CD4-positive, alpha-beta memory T cell (primary cell): ENCODE measurements around the gene CTPS2. TPM values are rescaled to one million over a fixed set of nuclear protein-coding genes. Genes with fewer than 3 reads are reported as not detected.

Source experiments
- CTCF ChIA-PET: fragments of 350-600 bp; sonication (Branson Sonifier 250); formaldehyde crosslinking; loops from one replicate; lab custom pipeline; 2021; ENCODE audit warnings: inconsistent platforms; ENCODE audit not compliant: partially characterized antibody; lab: Charles Lee
- POLR2A ChIA-PET: fragments of 350-600 bp; sonication (Branson Sonifier 250); formaldehyde crosslinking; loops from one replicate; lab custom pipeline; 2021; ENCODE audit not compliant: partially characterized antibody; lab: Charles Lee
- DNase-seq, 5 donors: peaks; one replicate each; pipeline versions ENCODE4 v3.0.0 to v3.0.0-alpha.2; 2020 to 2022; ENCODE audit warnings: mixed read lengths in 1 of 5
- H3K27ac ChIP-seq: one replicate; pipeline ENCODE4 v1.7.0; 2013; ENCODE audit warnings: low read depth, low read length
- H3K27me3 ChIP-seq: 2 replicates; pipeline ENCODE4 v1.7.0; 2013; ENCODE audit warnings: mild to moderate bottlenecking, low read length, moderate library complexity; ENCODE audit not compliant: insufficient read depth
- H3K36me3 ChIP-seq: 2 replicates; pipeline ENCODE4 v1.7.0; 2013; ENCODE audit warnings: mild to moderate bottlenecking, low read length, moderate library complexity; ENCODE audit not compliant: insufficient read depth
- H3K4me1 ChIP-seq: 2 replicates; pipeline ENCODE4 v1.7.0; 2013; ENCODE audit warnings: mild to moderate bottlenecking, low read length, moderate library complexity; ENCODE audit not compliant: insufficient read depth
- H3K4me3 ChIP-seq, 2 donors: one replicate each; pipeline ENCODE4 v1.7.0; 2013; ENCODE audit warnings: low read length in 2 of 2, mild to moderate bottlenecking in 1 of 2
- H3K9me3 ChIP-seq, 2 donors: one replicate each; pipeline ENCODE4 v1.7.0; 2013; ENCODE audit warnings: low read length in 2 of 2, control low read depth in 1 of 2; ENCODE audit not compliant: control insufficient read depth in 1 of 2
- H3K27ac Mint-ChIP-seq, 7 donors: one replicate each; pipeline ENCODE4 v1.8.0; 2020 to 2021; ENCODE audit warnings: mixed read lengths in 7 of 7, mild to moderate bottlenecking in 6 of 7, inconsistent platforms in 3 of 7, moderate library complexity in 3 of 7
- H3K27me3 Mint-ChIP-seq, 2 donors: one replicate each; pipeline ENCODE4 v1.8.0; 2020 to 2021; ENCODE audit warnings: mixed read lengths in 2 of 2
- H3K36me3 Mint-ChIP-seq, 2 donors: one replicate each; pipeline ENCODE4 v1.8.0; 2020 to 2021; ENCODE audit warnings: mixed read lengths in 2 of 2, inconsistent platforms in 1 of 2, mild to moderate bottlenecking in 1 of 2
- H3K4me1 Mint-ChIP-seq, 4 donors: one replicate each; pipeline ENCODE4 v1.8.0; 2020 to 2021; ENCODE audit warnings: mixed read lengths in 4 of 4, mild to moderate bottlenecking in 1 of 4
- H3K4me3 Mint-ChIP-seq, 8 donors: one replicate each; pipeline ENCODE4 v1.8.0; 2020 to 2021; ENCODE audit warnings: mixed read lengths in 8 of 8, mild to moderate bottlenecking in 7 of 8, moderate library complexity in 6 of 8, inconsistent platforms in 3 of 8
- H3K9me3 Mint-ChIP-seq, 8 donors: one replicate each; pipeline ENCODE4 v1.8.0; 2020 to 2021; ENCODE audit warnings: mixed read lengths in 8 of 8, mild to moderate bottlenecking in 5 of 8, inconsistent platforms in 3 of 8, moderate library complexity in 1 of 8
- intact Hi-C: fragments of 100-400 bp; cut with micrococcal nuclease; formaldehyde crosslinking; loops from one replicate; pipeline ENCODE4 v1.15.1; 2023
- polyA plus RNA-seq, 2 donors: library from polyadenylated mRNA; unstranded; fragments of 300-500 nt; fragmentation: Illumina TruSeq; gene quantifications; one replicate each; pipeline ENCODE4 v1.2.3, GENCODE V29; 2021
- total RNA-seq, 2 experiments: library from RNA; stranded (reverse); gene quantifications; one replicate each; pipeline ENCODE4 v1.2.3, GENCODE V29; 2021

The CTPS2 gene
- total and polyA plus RNA-seq, 4 experiments from 2014 or later = 3.8 to 7.2 (median 5.5) TPM

GRCh38 chrX:16649858-16650257, 62.6 kb downstream of the CTPS2 start, which contains the start of gene S100G:
TSS of gene S100G (plus strand) at chrX:16650158. CDS start at chrX:16651007, 849 bp downstream.
- ChIA-PET CTCF (no interaction called here), POLR2A (no interaction called here)
- Histone ChIP-seq H3K4me1 (no peaks in the 10 kb centered on the region), H3K27me3 (no peaks in the 10 kb centered on the region), H3K36me3 (no peaks in the 10 kb centered on the region), H3K27ac (no peak within 1 kb of the TSS), H3K9me3 (no peaks in the 10 kb centered on the region), H3K4me3 (no peak within 1 kb of the TSS)
- Mint-ChIP-seq H3K4me3 (no peak within 1 kb of the TSS), H3K27me3 (no peaks in the 10 kb centered on the region), H3K27ac (no peak within 1 kb of the TSS), H3K9me3 (no peaks in the 10 kb centered on the region), H3K4me1 (no peaks in the 10 kb centered on the region), H3K36me3 (peaks cover 0 to 2% of the 10 kb centered on the region in 2 donors)
- no peak for DNase-seq
- intact Hi-C loops = no loop called here

GRCh38 chrX:16646366-16647138, 65.9 kb downstream of the CTPS2 start:
- ChIA-PET POLR2A (no interaction called here), CTCF (no interaction called here)
- Histone ChIP-seq H3K9me3 (no peaks in the 10 kb centered on the region), H3K36me3 (no peaks in the 10 kb centered on the region), H3K4me1 (no peaks in the 10 kb centered on the region), H3K27me3 (no peaks in the 10 kb centered on the region), H3K4me3 (no peak overlapping the region), H3K27ac (no peak overlapping the region)
- intact Hi-C loops = no loop called here
- DNase-seq = no peak
- Mint-ChIP-seq H3K4me3 (no peak overlapping the region), H3K4me1 (no peaks in the 10 kb centered on the region), H3K27ac (no peak overlapping the region), H3K9me3 (no peaks in the 10 kb centered on the region), H3K36me3 (peaks cover 0 to 2% of the 10 kb centered on the region in 2 donors), H3K27me3 (no peaks in the 10 kb centered on the region)

GRCh38 chrX:16643176-16643575, 69.3 kb downstream of the CTPS2 start:
- Mint-ChIP-seq H3K27me3 (no peaks in the 10 kb centered on the region), H3K9me3 (no peaks in the 10 kb centered on the region), H3K27ac (no peak overlapping the region), H3K4me3 (no peak overlapping the region), H3K36me3 (peaks cover 0 to 3% of the 10 kb centered on the region in 2 donors), H3K4me1 (no peaks in the 10 kb centered on the region)
- Histone ChIP-seq H3K36me3 (no peaks in the 10 kb centered on the region), H3K9me3 (no peaks in the 10 kb centered on the region), H3K4me3 (no peak overlapping the region), H3K4me1 (no peaks in the 10 kb centered on the region), H3K27ac (no peak overlapping the region), H3K27me3 (no peaks in the 10 kb centered on the region)
- POLR2A ChIA-PET = no interaction called here
- CTCF ChIA-PET = no interaction called here
- intact Hi-C loops = no loop called here
- no peak for DNase-seq

GRCh38 chrX:16640823-16641222, 71.6 kb downstream of the CTPS2 start:
- H3K9me3 ChIP-seq = no peaks in the 10 kb centered on the region
- intact Hi-C loops = no loop called here
- CTCF ChIA-PET = no interaction called here
- no peak overlapping the region for H3K4me3 ChIP-seq
- no peak overlapping the region for H3K27ac ChIP-seq
- no peaks in the 10 kb centered on the region for H3K27me3 ChIP-seq
- POLR2A ChIA-PET = no interaction called here
- H3K4me1 Mint-ChIP-seq = no peaks in the 10 kb centered on the region
- no peaks in the 10 kb centered on the region for H3K27me3 Mint-ChIP-seq
- H3K36me3 ChIP-seq = no peaks in the 10 kb centered on the region
- no peaks in the 10 kb centered on the region for H3K9me3 Mint-ChIP-seq
- H3K36me3 Mint-ChIP-seq = peaks cover 1 to 4% of the 10 kb centered on the region in 2 donors
- no peaks in the 10 kb centered on the region for H3K4me1 ChIP-seq
- no peak overlapping the region for H3K4me3 Mint-ChIP-seq
- DNase-seq = no peak
- H3K27ac Mint-ChIP-seq = no peak overlapping the region

- intact Hi-C loops = no loop called here
- no peak overlapping the region for H3K27ac Mint-ChIP-seq
- H3K4me1 Mint-ChIP-seq = no peaks in the 10 kb centered on the region
Measured at GRCh38 chrX:16639966-16640365, 72.5 kb downstream of the CTPS2 start.

GRCh38 chrX:16638533-16638932, 73.9 kb downstream of the CTPS2 start:
- POLR2A ChIA-PET = no interaction called here
- no peaks in the 10 kb centered on the region for H3K9me3 ChIP-seq
- no peaks in the 10 kb centered on the region for H3K4me1 ChIP-seq
- H3K4me3 ChIP-seq = no peak overlapping the region
- intact Hi-C loops = no loop called here
- peaks cover 1 to 4% of the 10 kb centered on the region in 2 donors for H3K36me3 Mint-ChIP-seq
- no peak for DNase-seq
- no peaks in the 10 kb centered on the region for H3K27me3 ChIP-seq
- no peak overlapping the region for H3K27ac Mint-ChIP-seq
- peaks cover 0 to 8% (median 2%) of the 10 kb centered on the region in 4 donors for H3K4me1 Mint-ChIP-seq
- H3K27ac ChIP-seq = no peak overlapping the region
- no peak overlapping the region for H3K4me3 Mint-ChIP-seq
- no peaks in the 10 kb centered on the region for H3K9me3 Mint-ChIP-seq
- H3K36me3 ChIP-seq = no peaks in the 10 kb centered on the region
- CTCF ChIA-PET = no interaction called here
- no peaks in the 10 kb centered on the region for H3K27me3 Mint-ChIP-seq

More at GRCh38 chrX:16639966-16640365, 72.5 kb downstream of the CTPS2 start:
- ChIA-PET CTCF (no interaction called here), POLR2A (no interaction called here)
- Histone ChIP-seq H3K27me3 (no peaks in the 10 kb centered on the region), H3K27ac (no peak overlapping the region), H3K4me3 (no peak overlapping the region), H3K4me1 (no peaks in the 10 kb centered on the region), H3K36me3 (no peaks in the 10 kb centered on the region), H3K9me3 (no peaks in the 10 kb centered on the region)
- Mint-ChIP-seq H3K9me3 (no peaks in the 10 kb centered on the region), H3K27me3 (no peaks in the 10 kb centered on the region), H3K4me3 (no peak overlapping the region), H3K36me3 (peaks cover 1 to 4% of the 10 kb centered on the region in 2 donors)
- no peak for DNase-seq

- no peaks in the 10 kb centered on the region for H3K27me3 Mint-ChIP-seq
- peaks cover 0 to 8% (median 2%) of the 10 kb centered on the region in 4 donors for H3K4me1 Mint-ChIP-seq
- H3K9me3 Mint-ChIP-seq = no peaks in the 10 kb centered on the region
- ChIA-PET POLR2A (no interaction called here), CTCF (no interaction called here)
- H3K4me3 ChIP-seq = no peak overlapping the region
- no peaks in the 10 kb centered on the region for H3K9me3 ChIP-seq
- no peaks in the 10 kb centered on the region for H3K27me3 ChIP-seq
- intact Hi-C loops = no loop called here
- no peak overlapping the region for H3K27ac ChIP-seq
- no peaks in the 10 kb centered on the region for H3K4me1 ChIP-seq
- H3K4me3 Mint-ChIP-seq = no peak overlapping the region
- peaks cover 1 to 4% of the 10 kb centered on the region in 2 donors for H3K36me3 Mint-ChIP-seq
- H3K27ac Mint-ChIP-seq = no peak overlapping the region
- no peak for DNase-seq
- H3K36me3 ChIP-seq = no peaks in the 10 kb centered on the region
Measured at GRCh38 chrX:16635596-16635995, 76.9 kb downstream of the CTPS2 start.
